Fibroblast of lung (primary cell): ENCODE results near the gene HSPA8.

Source experiments
- EZH2 ChIP-seq: IDR thresholded peaks from 2 replicates; pipeline ENCODE4 v1.5.1; 2012; ENCODE audit warnings: low read length, control low read depth, mild to moderate bottlenecking; ENCODE audit errors: missing control alignments
- TF ChIP-seq, protein P1 (sequence below), 2 donors: IDR thresholded peaks in 1 of 2; conservative IDR thresholded peaks in 1 of 2; 1 replicate in 1 of 2; 2 replicates in 1 of 2; pipeline ENCODE4 v1.5.1; 2011 to 2012; ENCODE audit warnings: low read length in 2 of 2, control low read depth in 1 of 2, inconsistent platforms in 1 of 2, low read depth in 1 of 2, mild to moderate bottlenecking in 1 of 2

DNA sequence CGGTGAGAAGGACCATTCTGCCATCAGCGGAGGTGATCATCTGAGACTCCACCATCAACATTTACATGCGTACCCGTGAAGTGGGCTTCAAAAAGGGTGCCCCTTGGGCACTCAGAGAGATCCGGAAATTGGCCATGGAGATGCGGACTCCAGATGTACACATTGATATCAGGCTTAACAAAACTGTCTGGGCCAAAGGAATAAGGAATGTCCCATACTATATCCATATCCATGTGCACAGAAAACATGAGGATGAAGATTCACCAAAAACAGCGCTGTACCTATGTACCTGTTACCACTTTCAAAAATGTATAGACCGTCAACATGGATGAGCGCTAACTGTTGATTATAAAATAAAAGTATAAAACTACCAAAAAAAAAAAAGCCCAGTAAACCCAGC is 10.8 kb downstream of the HSPA8 start:
- TF ChIP-seq EZH2, result no peak
- TF ChIP-seq, protein P1, sequence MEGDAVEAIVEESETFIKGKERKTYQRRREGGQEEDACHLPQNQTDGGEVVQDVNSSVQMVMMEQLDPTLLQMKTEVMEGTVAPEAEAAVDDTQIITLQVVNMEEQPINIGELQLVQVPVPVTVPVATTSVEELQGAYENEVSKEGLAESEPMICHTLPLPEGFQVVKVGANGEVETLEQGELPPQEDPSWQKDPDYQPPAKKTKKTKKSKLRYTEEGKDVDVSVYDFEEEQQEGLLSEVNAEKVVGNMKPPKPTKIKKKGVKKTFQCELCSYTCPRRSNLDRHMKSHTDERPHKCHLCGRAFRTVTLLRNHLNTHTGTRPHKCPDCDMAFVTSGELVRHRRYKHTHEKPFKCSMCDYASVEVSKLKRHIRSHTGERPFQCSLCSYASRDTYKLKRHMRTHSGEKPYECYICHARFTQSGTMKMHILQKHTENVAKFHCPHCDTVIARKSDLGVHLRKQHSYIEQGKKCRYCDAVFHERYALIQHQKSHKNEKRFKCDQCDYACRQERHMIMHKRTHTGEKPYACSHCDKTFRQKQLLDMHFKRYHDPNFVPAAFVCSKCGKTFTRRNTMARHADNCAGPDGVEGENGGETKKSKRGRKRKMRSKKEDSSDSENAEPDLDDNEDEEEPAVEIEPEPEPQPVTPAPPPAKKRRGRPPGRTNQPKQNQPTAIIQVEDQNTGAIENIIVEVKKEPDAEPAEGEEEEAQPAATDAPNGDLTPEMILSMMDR (conservative IDR thresholded peaks at IDR 0.05 in 1 of 2, IDR thresholded peaks at IDR 0.05 in 1 of 2; ENCODE audit: low read depth in 1 of 2, low read length in 2 of 2), result no peak
